K562 (cell line): ENCODE data around the gene CLIC3. TPM values are rescaled to one million over a fixed set of nuclear protein-coding genes. Genes with fewer than 3 reads are reported as not detected.
A peak's percentile ranks its signal among the peaks of the same experiment; 100 is the strongest.

Source experiments
- ATAC-seq: fragments of 200-7000 bp; cut with Tn5 transposase; 3 replicates; pipeline ENCODE4 v1.9.1; 2020; ENCODE audit warnings: moderate library complexity
- BruUV-seq: library from RNA; stranded (reverse); fragments of 400-500 nt; replicated peaks from 2 replicates; lab custom pipeline; 2021; lab: Mats Ljungman, UMichigan
- CTCF ChIA-PET: fragments of 300-600 bp; formaldehyde crosslinking; extraction: SDS; loops from one replicate; lab custom pipeline; 2021; ENCODE audit warnings: low intra/inter-chr PET ratio; lab: Yijun Ruan, JAX
- POLR2A ChIA-PET: fragments of 300-600, 350-650 bp; sonication (Branson Sonifier 250); formaldehyde crosslinking; extraction: SDS; loops from one replicate; lab custom pipeline; 2021; ENCODE audit warnings: antibody characterized with exemption, inconsistent platforms; lab: Yijun Ruan, JAX
- DNase-seq, 4 experiments: peaks; one replicate each; pipeline versions ENCODE4 v3.0.0 to v3.0.0-alpha.2; 2011 to 2018; ENCODE audit warnings: low spot score in 3 of 4, mixed read lengths in 3 of 4; ENCODE audit errors: extremely low read depth in 1 of 4
- FAIRE-seq: peaks from 2 replicates; lab custom pipeline; 2011; peaks lifted over from hg19 to GRCh38; lab: Jason Lieb, UNC
- H2AFZ ChIP-seq: 2 replicates; pipeline ENCODE4 v1.6.0; 2011; ENCODE audit warnings: low read depth, low read length, control low read depth, inconsistent platforms
- H3K27ac ChIP-seq: fragments of 200-600 bp; 3 replicates; pipeline ENCODE4 v1.8.0; 2011; ENCODE audit warnings: low read depth, mild to moderate bottlenecking, control low read depth, inconsistent platforms, low read length, moderate library complexity, mixed read lengths; ENCODE audit errors: extremely low read depth
- H3K27me3 ChIP-seq, 2 experiments: fragments of 300-600 bp in 1 of 2; 2 replicates in 1 of 2; 3 replicates in 1 of 2; pipeline versions ENCODE4 v1.6.0 to v1.8.0; 2011; ENCODE audit warnings: inconsistent platforms in 2 of 2, low read length in 2 of 2, mild to moderate bottlenecking in 1 of 2, mixed read lengths in 1 of 2, moderate library complexity in 1 of 2; ENCODE audit not compliant: control insufficient read depth in 2 of 2, insufficient read depth in 2 of 2
- H3K36me3 ChIP-seq: fragments of 300-600 bp; 3 replicates; pipeline ENCODE4 v1.8.0; 2011; ENCODE audit warnings: mild to moderate bottlenecking, low read length, inconsistent platforms; ENCODE audit not compliant: control insufficient read depth, insufficient read depth
- H3K4me1 ChIP-seq, 2 experiments: fragments of 200-600 bp in 1 of 2; replicated peaks in 1 of 2; 2 replicates in 1 of 2; 3 replicates in 1 of 2; pipeline versions ENCODE4 v1.5.1 to v1.8.0; 2011; ENCODE audit warnings: inconsistent platforms in 2 of 2, low read length in 2 of 2, mild to moderate bottlenecking in 1 of 2, mixed read lengths in 1 of 2, moderate library complexity in 1 of 2; ENCODE audit not compliant: control insufficient read depth in 2 of 2, insufficient read depth in 2 of 2
- H3K4me2 ChIP-seq: 2 replicates; pipeline ENCODE4 v1.6.1; 2011; ENCODE audit warnings: low read length, control low read depth, inconsistent platforms, mixed read lengths; ENCODE audit not compliant: insufficient read depth
- H3K4me3 ChIP-seq: fragments of 200-600 bp; sonication (generic), shearing (Covaris generic); 2 replicates; pipeline ENCODE4 v1.5.1; 2016; ENCODE audit warnings: control low read depth, inconsistent platforms
- H3K79me2 ChIP-seq: fragments of 200-600 bp; 3 replicates; pipeline ENCODE4 v1.8.0; 2011; ENCODE audit warnings: low read length, inconsistent platforms; ENCODE audit not compliant: control insufficient read depth, insufficient read depth
- H3K9ac ChIP-seq, 2 experiments: 2 replicates each; pipeline versions ENCODE4 v1.6.0 to v1.6.1; 2011; ENCODE audit warnings: low read depth in 2 of 2, low read length in 2 of 2, control low read depth in 1 of 2, inconsistent platforms in 1 of 2, mild to moderate bottlenecking in 1 of 2, mixed read lengths in 1 of 2; ENCODE audit not compliant: insufficient read depth in 1 of 2
- H3K9me1 ChIP-seq: one replicate; pipeline ENCODE4 v1.6.0; 2011; ENCODE audit warnings: inconsistent platforms, mild to moderate bottlenecking, low read length, moderate library complexity; ENCODE audit not compliant: control insufficient read depth, insufficient read depth
- H3K9me3 ChIP-seq: replicated peaks from 2 replicates; pipeline ENCODE4 v1.5.1; 2011; ENCODE audit warnings: low read depth, low read length, inconsistent platforms; ENCODE audit not compliant: control insufficient read depth, insufficient read depth
- H4K20me1 ChIP-seq: replicated peaks from 2 replicates; pipeline ENCODE4 v1.6.1; 2011; ENCODE audit warnings: low read length, inconsistent platforms, mixed read lengths; ENCODE audit not compliant: control insufficient read depth, insufficient read depth
- BRD4 ChIP-seq: fragments of 200-600 bp; sonication (generic); IDR thresholded peaks from 2 replicates; pipeline ENCODE4 v1.6.1; 2017; ENCODE audit warnings: inconsistent platforms
- CEBPB ChIP-seq: fragments of 450-650 bp; IDR thresholded peaks from 2 replicates; pipeline ENCODE4 v1.6.1; 2016; ENCODE audit warnings: missing genetic modification characterization, missing compliant biosample characterization
- CGGBP1 ChIP-seq: fragments of 250-450 bp; sonication (Bioruptor Pico); IDR thresholded peaks from 2 replicates; pipeline ENCODE4 v1.9.0; 2021; ENCODE audit warnings: mild to moderate bottlenecking
- ESRRA ChIP-seq: fragments of 450-650 bp; IDR thresholded peaks from 2 replicates; pipeline ENCODE4 v1.6.1; 2014; ENCODE audit warnings: low read depth, mild to moderate bottlenecking, moderate library complexity, borderline replicate concordance
- IRF2 ChIP-seq: sonication (generic); formaldehyde crosslinking; IDR thresholded peaks from 2 replicates; pipeline ENCODE4 v1.8.1; 2022; ENCODE audit warnings: mild to moderate bottlenecking, missing genetic modification reagents
- KAT2B ChIP-seq: IDR thresholded peaks from one replicate; pipeline ENCODE4 v1.6.1; 2012; ENCODE audit warnings: low read depth, mild to moderate bottlenecking, control low read depth, inconsistent platforms, low read length, moderate library complexity
- KDM1A ChIP-seq, 2 experiments: fragments of 450-650 bp; IDR thresholded peaks; 2 replicates each; pipeline ENCODE4 v1.6.1; 2016; ENCODE audit warnings: mild to moderate bottlenecking in 2 of 2
- KLF16 ChIP-seq: IDR thresholded peaks from 2 replicates; pipeline ENCODE4 v1.6.1; 2016; ENCODE audit warnings: antibody characterized with exemption
- MYBL2 ChIP-seq, 2 experiments: fragments of 450-650 bp in 1 of 2; sonication (generic) in 1 of 2; formaldehyde crosslinking in 1 of 2; IDR thresholded peaks; 2 replicates each; pipeline versions ENCODE4 v1.6.1 to v1.8.1; 2017 to 2022; ENCODE audit warnings: borderline replicate concordance in 1 of 2, inconsistent platforms in 1 of 2, low read depth in 1 of 2, mild to moderate bottlenecking in 1 of 2, missing genetic modification reagents in 1 of 2, moderate library complexity in 1 of 2
- NFATC3 ChIP-seq: fragments of 450-650 bp; IDR thresholded peaks from 2 replicates; pipeline ENCODE4 v1.6.1; 2017; ENCODE audit warnings: mild to moderate bottlenecking
- NR2F6 ChIP-seq: fragments of 450-650 bp; formaldehyde crosslinking; IDR thresholded peaks from 2 replicates; pipeline ENCODE4 v1.4.0; 2020; ENCODE audit warnings: mild to moderate bottlenecking
- ZNF253 ChIP-seq: fragments of 250-450 bp; sonication (Bioruptor Pico); conservative IDR thresholded peaks from 2 replicates; pipeline ENCODE4 v1.6.1; 2021; ENCODE audit warnings: mild to moderate bottlenecking
- WGBS: fragments of 100-300 bp; shearing (Covaris generic); methylation state at CpG from one replicate; pipeline ENCODE4 v1.1.6; 2016; ENCODE audit warnings: low coverage, mixed read lengths; ENCODE audit not compliant: insufficient coverage; ENCODE audit errors: missing lambda C conversion rate; 5-methylcytosine and 5-hydroxymethylcytosine counted together
- in situ Hi-C: fragments of 300-500 bp; cut with MboI; formaldehyde crosslinking; loops from 4 replicates; pipeline ENCODE4 v1.15.0; 2018; ENCODE audit warnings: inconsistent platforms, mixed read lengths
- intact Hi-C: fragments of 100-400 bp; cut with micrococcal nuclease; formaldehyde crosslinking; loops from 2 replicates; pipeline ENCODE4 v1.14.2; 2022
- polyA plus RNA-seq, 8 experiments: library from polyadenylated mRNA; depleted of rRNA in 4 of 8; stranded (reverse) in 5 of 8; unstranded in 3 of 8; fragments of >200 nt; fragmentation: Nextera tagmentation in 2 of 8; fragmentation: Illumina TruSeq in 1 of 8; extraction: Ambion mirVana in 2 of 8; extraction: Trizol in 1 of 8; gene quantifications; 2 replicates each; pipeline versions ENCODE4 v1.2.1 to v1.2.3, GENCODE V29; 2011 to 2014; ENCODE audit warnings: inconsistent platforms in 1 of 8, missing spikeins in 1 of 8
- total RNA-seq, 7 experiments: library from RNA; depleted of rRNA in 6 of 7; stranded (reverse); fragments of >200 nt in 6 of 7; fragmentation: Illumina TruSeq in 2 of 7; extraction: Trizol in 2 of 7; gene quantifications; 2 replicates each; pipeline versions ENCODE4 v1.2.1 to v1.2.3, GENCODE V29; 2011 to 2021; ENCODE audit warnings: low replicate concordance in 1 of 7
- TF ChIP-seq, protein P1 (sequence below), 3 experiments: IDR thresholded peaks in 2 of 3; conservative IDR thresholded peaks in 1 of 3; 2 replicates each; pipeline ENCODE4 v1.5.1; 2011 to 2012; ENCODE audit warnings: low read length in 3 of 3, mild to moderate bottlenecking in 3 of 3, control low read depth in 2 of 3, improper control_type of control experiment in 1 of 3, inconsistent platforms in 1 of 3, low read depth in 1 of 3, mixed read lengths in 1 of 3, moderate library complexity in 1 of 3; ENCODE audit not compliant: insufficient read depth in 2 of 3
- TF ChIP-seq, protein P2 (sequence below): sonication (generic); IDR thresholded peaks from 2 replicates; pipeline ENCODE4 v1.6.1; 2016
- TF ChIP-seq, protein P3 (sequence below), 3 experiments: fragments of 200-800 bp in 1 of 3; sonication (Bioruptor generic) in 1 of 3; sonication (generic) in 1 of 3; formaldehyde crosslinking in 1 of 3; IDR thresholded peaks; 2 replicates each; pipeline versions ENCODE4 v1.6.1 to v1.8.0; 2016 to 2022; ENCODE audit warnings: mild to moderate bottlenecking in 2 of 3, missing compliant biosample characterization in 2 of 3, missing genetic modification characterization in 2 of 3, missing genetic modification reagents in 1 of 3

The CLIC3 gene
- total and polyA plus RNA-seq, 9 of the 15 experiments (the other 6 are each of a cell fraction or from before 2014, with no cell fraction given), result 0.27 to 0.29 TPM; not detected in 7

DNA sequence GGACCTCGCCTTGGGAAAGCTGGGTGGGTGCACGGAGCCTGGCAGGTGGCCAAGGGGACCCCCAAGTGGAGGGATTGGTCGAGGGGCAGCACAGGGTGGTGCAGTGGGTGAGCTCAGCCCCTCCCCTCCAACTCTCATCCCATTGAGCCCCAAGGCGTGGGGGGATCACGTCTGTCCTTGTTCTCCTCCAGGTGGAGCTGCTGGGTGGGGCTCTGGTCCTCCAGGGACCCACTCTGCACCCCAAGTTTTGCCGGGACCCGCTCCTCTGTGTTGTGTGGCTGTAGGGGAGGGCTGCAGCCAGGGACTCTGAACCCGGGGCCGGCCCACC is 39.1 kb upstream of the CLIC3 start:
- H3K79me2 ChIP-seq, result no peaks in the 10 kb centered on the region
- no peak for FAIRE-seq
- H3K9me1 ChIP-seq, result no peaks in the 10 kb centered on the region
- peak in 1 of 4 experiments; percentile 24 for DNase-seq
- peak; percentile 62 for ATAC-seq
- whole genome bisulfite sequencing, result 20% methylated on average over 8 of the region's 9 CpGs
- H2AFZ ChIP-seq, result 0 out of 2 replicates have a peak overlapping the region, but pooled peaks have one; percentile 37
- in situ Hi-C loops, result loop anchor here (5.0 kb wide), 2 partner anchors 88 to 263 kb away; partner anchors contain the start of gene C8G
- POLR2A ChIA-PET, result interaction anchor here (0.6 to 1.8 kb wide), 9 partner anchors 9 to 475 kb away, joined by 3 to 8 read pairs (median 3); partner anchors contain the start of genes DPP7 and SAPCD2
- TF ChIP-seq NR2F6 (CRISPR knock-in tag) (no peak), MYBL2 (IDR thresholded peaks at IDR 0.05; ENCODE audit: low read depth) (no peak), MYBL2 (CRISPR knock-in tag; IDR thresholded peaks at IDR 0.05; ENCODE audit: borderline replicate concordance) (no peak), KAT2B (no peak), CGGBP1 (no peak), NFATC3 (no peak), KDM1A (IDR thresholded peaks at IDR 0.05) (no peak), IRF2 (CRISPR knock-in tag) (no peak), BRD4 (no peak), KLF16 (0 out of 2 replicates have a peak, but pooled peaks have one; percentile 2), CEBPB (tag) (no peak), ZNF253 (CRISPR knock-in tag) (no peak), ESRRA (0 out of 2 replicates have a peak, but pooled peaks have one; percentile 0)
- TF ChIP-seq, protein P1, sequence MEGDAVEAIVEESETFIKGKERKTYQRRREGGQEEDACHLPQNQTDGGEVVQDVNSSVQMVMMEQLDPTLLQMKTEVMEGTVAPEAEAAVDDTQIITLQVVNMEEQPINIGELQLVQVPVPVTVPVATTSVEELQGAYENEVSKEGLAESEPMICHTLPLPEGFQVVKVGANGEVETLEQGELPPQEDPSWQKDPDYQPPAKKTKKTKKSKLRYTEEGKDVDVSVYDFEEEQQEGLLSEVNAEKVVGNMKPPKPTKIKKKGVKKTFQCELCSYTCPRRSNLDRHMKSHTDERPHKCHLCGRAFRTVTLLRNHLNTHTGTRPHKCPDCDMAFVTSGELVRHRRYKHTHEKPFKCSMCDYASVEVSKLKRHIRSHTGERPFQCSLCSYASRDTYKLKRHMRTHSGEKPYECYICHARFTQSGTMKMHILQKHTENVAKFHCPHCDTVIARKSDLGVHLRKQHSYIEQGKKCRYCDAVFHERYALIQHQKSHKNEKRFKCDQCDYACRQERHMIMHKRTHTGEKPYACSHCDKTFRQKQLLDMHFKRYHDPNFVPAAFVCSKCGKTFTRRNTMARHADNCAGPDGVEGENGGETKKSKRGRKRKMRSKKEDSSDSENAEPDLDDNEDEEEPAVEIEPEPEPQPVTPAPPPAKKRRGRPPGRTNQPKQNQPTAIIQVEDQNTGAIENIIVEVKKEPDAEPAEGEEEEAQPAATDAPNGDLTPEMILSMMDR (IDR thresholded peaks at IDR 0.05 in 2 of 3, conservative IDR thresholded peaks at IDR 0.05 in 1 of 3; ENCODE audit: insufficient read depth in 2 of 3, low read depth in 1 of 3, low read length in 3 of 3), result peak in 1 of 3 experiments; percentile 22; a peak in 1 of 6 replicates
- TF ChIP-seq, protein P2, sequence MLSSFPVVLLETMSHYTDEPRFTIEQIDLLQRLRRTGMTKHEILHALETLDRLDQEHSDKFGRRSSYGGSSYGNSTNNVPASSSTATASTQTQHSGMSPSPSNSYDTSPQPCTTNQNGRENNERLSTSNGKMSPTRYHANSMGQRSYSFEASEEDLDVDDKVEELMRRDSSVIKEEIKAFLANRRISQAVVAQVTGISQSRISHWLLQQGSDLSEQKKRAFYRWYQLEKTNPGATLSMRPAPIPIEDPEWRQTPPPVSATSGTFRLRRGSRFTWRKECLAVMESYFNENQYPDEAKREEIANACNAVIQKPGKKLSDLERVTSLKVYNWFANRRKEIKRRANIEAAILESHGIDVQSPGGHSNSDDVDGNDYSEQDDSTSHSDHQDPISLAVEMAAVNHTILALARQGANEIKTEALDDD, result no peak
- TF ChIP-seq, protein P3, sequence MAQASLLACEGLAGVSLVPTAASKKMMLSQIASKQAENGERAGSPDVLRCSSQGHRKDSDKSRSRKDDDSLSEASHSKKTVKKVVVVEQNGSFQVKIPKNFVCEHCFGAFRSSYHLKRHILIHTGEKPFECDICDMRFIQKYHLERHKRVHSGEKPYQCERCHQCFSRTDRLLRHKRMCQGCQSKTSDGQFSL (CRISPR knock-in tag; IDR thresholded peaks at IDR 0.05), result no peak
- TF ChIP-seq, protein P3 (tag; IDR thresholded peaks at IDR 0.05), result no peak
- TF ChIP-seq, all 486 proteins: peak for 3
- CTCF ChIA-PET, result interaction anchor here (2.2 to 3.7 kb wide), 2 partner anchors 87 to 248 kb away, joined by 10 to 47 read pairs; no protein-coding TSS in a partner anchor
- H4K20me1 ChIP-seq, result no peaks in the 10 kb centered on the region
- no TSS peak for BruUV-seq
- no peak overlapping the region for H3K27ac ChIP-seq
- peaks cover 0 to 16% of the 10 kb centered on the region in 2 experiments; a peak in 1 of 5 replicates for H3K27me3 ChIP-seq
- intact Hi-C loops, result loop anchor here (1.0 to 2.0 kb wide), 4 partner anchors 31 to 193 kb away; partner anchors contain the start of gene AJM1
- no peak overlapping the region for H3K4me3 ChIP-seq
- H3K36me3 ChIP-seq, result no peaks in the 10 kb centered on the region
- no peak overlapping the region for H3K9ac ChIP-seq
- peaks cover 0 to 69% of the 10 kb centered on the region in 2 experiments; a peak in 3 of 5 replicates for H3K4me1 ChIP-seq
- H3K4me2 ChIP-seq, result no peak overlapping the region
- H3K9me3 ChIP-seq, result no peaks in the 10 kb centered on the region
